OCI-M1 (cell line): ENCODE results near the gene FKBP2.

Experiments
- DNase-seq: peaks from one replicate; lab custom pipeline; 2025; lab: John Stamatoyannopoulos, UW

The FKBP2 gene

GRCh38 chr11:64240435-64241240, at the start of gene FKBP2:
TSS of gene FKBP2 (plus strand) at chr11:64241095. CDS start at chr11:64242388, 1,293 bp downstream.
- DNase-seq = peak; percentile 98

- no peak for DNase-seq
Observed at GRCh38 chr11:64192434-64192833, 48.5 kb upstream of the FKBP2 start.

DNA sequence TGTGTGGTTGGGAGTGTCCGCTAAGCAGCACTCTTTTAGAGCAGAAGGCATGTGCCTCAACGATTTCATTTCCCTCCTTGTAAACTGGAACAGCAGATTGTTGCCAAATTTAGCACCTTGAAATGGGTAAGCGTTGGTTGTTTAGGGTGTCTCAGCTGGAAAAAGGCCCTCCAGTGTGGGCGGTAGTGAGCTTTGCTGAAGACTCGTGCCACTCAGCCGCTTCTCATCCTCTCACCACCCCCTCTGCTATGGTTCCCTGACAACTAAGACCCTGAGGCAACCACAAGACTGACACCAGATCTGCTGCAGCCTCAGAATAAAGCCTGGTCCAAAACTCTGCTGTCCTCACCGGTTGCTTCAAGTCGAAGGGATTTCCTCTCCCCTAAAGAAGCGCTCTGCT, 44.3 kb upstream of the FKBP2 start:
- no peak for DNase-seq

DNA sequence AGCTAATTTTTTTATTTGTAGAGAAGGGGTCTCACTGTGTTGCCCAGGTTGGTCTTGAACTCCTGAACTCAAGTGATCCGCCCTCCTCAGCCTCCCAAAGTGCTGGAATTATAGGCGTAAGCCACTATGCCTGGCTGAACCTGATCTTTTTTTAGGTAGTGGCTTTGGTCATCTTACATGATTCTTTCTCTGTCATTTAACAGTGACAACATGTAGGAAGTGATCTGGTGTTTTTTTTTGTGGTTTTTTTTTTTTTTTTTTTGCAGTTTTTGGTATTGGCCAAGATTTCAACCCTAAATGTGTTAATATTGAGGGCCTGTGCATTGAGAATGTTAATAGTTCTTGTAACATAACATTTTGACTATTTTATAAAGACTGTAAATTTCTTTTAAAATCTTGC, 42.4 kb upstream of the FKBP2 start:
- no peak for DNase-seq

GRCh38 chr11:64201543-64201942, 39.4 kb upstream of the FKBP2 start:
- DNase-seq = no peak

DNA sequence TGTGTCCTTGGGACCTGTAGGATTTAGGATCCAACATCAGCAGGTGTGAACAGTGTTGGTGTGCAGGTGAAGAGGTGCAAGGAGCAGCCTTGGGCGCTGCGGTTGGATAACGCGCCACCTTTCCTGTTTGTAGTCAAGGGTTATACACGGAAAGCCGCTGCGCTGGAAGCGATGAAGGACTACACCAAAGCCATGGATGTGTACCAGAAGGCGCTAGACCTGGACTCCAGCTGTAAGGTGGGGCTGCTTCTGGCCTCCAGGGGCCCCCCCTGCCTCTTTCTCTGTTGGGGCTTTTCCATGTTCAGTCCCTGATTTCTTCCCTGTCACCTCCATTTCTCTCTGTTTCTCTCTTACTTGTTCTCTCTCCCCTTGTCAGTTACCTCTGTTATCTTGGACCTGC, 37.9 kb upstream of the FKBP2 start:
- DNase-seq = no peak

GRCh38 chr11:64203421-64204079, 37.3 kb upstream of the FKBP2 start:
- no peak for DNase-seq

- DNase-seq = no peak
Observed at GRCh38 chr11:64204080-64204440, 36.8 kb upstream of the FKBP2 start.

DNA sequence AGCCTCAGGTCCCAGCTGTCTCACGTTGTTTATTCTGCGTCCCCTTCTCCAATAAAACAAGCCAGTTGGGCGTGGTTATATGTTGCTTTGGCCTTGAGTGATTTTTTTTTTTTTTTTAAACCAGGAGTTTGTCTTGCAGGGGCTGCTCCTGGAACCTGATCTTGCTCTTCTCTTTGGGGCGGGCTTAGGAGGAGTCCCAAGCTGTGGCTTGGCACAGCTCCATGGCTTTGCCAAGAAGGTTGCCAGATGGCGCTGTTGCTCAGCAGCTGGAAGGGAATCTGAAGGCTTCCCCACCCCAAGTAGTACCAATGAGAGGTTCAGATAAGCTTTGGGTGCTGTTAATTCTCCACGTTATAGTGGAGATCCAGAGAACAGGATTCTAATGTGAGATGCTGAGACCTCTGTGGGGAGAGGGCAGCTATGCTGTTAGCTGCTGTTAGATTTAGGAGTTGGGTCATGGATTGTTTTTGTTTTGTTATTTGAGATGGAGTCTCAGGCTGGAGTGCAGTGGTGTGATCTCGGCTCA, 36.4 kb upstream of the FKBP2 start:
- peak; percentile 97 for DNase-seq

DNA sequence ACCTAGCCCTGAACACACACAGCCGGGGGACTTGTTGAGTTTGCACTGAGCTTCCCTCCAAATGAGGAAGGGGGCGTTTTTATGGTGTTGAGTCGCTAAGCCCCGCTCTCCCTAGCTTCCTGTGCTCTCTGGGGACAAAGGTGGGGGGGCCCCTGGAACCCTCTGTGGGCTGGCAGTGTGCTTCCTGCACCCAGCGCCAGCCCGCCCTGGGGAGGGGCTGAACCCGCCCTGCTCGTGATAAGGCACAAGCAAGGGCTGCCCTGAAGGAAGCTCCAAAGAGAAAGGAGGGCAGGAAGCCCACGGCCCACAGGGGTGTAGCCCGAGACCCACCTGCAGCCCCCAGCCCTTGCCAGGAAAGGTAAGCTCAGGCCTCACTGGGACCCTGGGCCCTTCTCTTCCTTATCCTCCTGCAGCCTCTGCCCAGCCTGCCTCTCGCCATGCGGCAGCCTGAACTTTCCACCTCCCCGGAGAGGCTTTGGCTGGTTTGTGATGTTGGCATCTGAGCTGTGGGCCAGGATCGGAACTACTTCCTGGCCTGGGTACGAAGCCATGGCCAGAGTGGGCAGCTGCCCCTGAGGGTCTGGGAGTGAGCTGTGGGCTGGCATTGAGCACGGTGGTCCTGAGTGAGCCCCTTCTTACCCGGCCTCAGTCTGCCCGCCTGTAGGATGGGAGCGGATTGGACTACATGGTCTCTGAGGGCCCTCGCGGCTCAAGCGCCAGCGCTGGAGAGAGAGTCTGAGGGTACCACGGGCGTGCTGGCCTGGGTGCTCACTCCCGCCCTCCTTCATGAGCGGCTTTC, 34.2 kb upstream of the FKBP2 start, which contains the start of gene FERMT3:
Gene FERMT3 (plus strand): TSS at position 265 of the 799 bp plus-strand sequence. CDS start 644 bp downstream, outside the sequence.
- DNase-seq = peak; percentile 80

DNA sequence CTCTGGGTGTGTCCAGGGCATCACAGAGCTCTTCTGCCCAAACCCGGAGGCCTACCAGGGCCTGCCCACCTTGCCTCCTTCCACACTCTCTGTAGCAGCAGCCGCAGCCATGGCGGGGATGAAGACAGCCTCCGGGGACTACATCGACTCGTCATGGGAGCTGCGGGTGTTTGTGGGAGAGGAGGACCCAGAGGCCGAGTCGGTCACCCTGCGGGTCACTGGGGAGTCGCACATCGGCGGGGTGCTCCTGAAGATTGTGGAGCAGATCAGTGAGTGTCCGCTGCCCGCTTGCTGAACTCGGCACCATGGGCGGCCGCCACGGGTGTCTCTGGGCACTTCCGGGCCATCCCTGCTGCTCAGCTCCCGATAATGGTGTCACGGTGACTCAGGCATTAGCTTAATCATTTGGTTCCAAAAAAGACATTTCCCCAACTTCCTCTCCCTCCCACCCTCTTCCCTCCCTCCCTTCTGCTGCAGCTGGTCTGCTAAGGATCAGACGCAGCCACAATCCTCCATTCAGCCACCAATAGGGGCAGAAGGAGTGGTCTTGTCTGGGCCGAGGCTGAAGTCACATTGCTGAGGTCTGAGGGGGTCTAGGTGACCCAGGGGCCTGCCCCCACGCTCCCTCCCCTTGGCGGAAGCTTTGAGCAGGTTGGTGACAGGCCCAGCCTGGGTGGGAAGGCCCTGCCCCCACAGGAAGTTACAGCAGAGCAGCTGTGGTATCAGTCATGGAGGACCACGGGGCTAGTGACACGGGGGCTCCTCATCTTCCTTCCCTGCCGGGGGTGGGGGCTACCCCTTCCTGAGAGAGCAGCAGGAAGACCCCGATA, 33.4 kb upstream of the FKBP2 start:
- peak; percentile 91 for DNase-seq

DNA sequence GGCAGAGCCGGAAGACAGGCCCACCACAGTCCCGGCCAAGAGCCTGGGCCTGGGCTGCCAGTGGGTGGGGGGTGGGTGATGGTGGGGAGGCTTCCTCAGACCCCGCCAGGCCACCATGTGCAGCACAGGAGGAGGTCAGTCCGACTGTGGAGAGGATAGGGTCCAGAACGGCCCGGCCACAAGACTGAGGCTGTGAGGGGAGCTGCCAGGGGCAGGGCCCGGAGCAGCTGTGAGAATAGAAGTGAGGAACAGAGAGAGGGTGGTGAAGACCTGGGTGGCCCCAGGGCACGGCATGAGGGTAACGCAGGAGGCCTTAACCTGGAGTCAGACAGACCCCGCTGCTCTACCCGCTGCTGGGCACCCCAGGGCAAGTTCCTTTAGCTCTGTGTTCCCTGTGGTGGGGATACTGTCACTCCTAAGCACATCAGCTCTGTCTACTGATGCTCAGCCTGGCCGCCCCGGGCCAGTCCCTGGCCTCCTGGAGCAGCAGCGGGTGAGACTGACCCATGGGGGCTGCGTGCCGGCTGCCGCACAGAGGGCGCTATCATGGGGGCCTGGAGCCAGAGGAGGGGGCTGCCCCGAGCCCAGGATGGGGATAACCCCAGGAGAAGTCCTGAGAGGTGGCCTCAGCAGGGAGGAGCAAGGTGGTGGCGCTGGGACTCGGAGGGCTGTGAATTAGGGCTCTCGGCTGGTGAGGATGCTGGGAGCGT, 32.7 kb upstream of the FKBP2 start:
- DNase-seq = no peak

DNA sequence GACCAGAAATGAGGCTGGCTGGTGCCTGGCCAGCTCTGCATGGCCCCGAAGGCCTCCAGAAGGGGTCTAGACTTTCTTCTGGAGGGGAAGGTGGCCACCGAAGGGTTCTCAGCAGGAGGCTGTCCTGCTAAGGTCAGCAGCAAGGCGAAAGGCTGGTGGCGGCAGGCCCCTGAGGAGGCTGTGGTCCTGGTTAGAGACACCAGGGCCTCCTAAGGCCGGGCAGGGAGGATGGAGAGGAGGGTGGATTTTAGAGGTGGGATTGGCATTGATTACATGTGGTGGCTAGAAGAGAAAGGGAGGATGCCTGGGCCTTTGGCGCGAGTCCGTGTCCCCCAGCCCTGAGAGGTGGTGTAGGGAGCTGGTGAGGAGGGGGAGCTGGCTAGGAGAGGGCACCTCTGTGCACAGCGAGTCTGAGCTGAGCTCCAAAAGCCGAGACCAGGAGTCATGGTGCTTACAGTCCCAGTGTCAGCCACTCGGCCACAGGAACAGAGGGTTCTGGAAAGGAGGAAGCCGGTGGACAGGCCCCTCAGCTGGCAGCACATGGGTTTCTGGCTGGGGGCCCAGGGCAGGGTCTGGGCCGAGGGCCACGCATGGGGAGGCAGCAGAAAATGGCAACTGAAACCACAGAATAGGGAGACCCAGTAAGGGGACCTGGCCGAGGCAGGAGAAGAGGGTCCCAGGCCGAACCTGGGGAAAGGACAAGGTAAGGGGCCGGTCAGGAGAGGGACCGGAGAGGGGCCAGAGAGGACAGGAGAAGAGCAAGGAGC, 31.9 kb upstream of the FKBP2 start:
- DNase-seq = no peak

DNA sequence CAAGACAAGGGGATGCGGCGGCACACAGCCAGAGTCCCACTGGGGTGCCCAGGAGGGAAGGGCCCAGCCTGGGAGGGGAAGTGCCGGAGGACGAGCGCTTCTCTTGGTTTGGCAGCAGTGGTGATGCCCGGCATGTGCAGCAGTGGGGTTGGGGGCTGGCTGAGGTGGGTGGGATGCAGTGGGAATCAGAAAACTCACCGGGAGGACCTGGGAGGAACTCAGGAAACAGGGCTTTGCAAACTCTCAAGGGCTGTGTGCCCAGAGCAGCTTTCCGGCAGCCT, 31.4 kb upstream of the FKBP2 start:
- DNase-seq = no peak

GRCh38 chr11:64210301-64211020, 30.4 kb upstream of the FKBP2 start:
- no peak for DNase-seq

DNA sequence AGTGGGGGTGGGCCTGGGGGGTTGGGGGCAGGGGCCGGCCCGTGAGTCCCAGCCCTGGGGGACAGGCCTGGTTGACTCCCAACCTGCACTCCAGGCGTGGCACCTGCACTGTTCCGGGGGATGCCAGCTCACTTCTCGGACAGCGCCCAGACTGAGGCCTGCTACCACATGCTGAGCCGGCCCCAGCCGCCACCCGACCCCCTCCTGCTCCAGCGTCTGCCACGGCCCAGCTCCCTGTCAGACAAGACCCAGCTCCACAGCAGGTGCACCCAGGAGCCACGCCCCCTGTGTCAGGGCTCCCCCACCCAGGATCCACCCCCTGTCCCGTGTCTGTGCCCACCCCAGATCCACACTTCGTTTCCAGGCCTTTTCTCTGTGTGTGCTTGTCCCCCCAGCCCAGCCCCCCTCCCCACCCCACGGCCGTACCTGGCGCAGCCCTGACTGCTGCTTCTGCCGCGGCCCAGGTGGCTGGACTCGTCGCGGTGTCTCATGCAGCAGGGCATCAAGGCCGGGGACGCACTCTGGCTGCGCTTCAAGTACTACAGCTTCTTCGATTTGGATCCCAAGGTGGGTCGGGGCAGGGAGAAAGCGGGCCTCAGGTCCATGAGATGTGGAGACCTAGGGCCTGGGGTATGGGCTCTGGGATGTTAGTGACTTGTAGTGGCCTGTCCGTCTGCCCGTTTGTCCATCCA, 29.6 kb upstream of the FKBP2 start:
- no peak for DNase-seq

DNA sequence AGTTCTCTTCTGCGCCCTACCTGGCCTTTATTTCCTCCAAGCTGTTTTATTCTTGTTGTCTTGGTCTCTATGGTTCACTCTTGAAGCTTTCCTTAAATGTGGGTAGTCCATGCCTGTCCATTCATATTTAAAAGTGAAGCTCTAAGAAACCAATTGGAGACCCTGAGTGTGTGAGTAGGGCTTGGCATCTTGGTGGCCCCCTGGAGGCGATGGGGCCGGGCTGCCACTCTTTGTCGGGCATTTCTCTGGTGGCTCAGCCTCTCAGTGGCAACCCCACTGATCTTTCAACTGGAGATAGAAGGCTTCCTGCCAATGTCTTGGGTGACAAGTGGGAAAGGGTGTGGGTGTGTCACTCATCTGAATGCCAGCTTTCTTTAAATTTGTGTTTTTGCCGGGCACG, 24.0 kb upstream of the FKBP2 start:
- DNase-seq = no peak

DNA sequence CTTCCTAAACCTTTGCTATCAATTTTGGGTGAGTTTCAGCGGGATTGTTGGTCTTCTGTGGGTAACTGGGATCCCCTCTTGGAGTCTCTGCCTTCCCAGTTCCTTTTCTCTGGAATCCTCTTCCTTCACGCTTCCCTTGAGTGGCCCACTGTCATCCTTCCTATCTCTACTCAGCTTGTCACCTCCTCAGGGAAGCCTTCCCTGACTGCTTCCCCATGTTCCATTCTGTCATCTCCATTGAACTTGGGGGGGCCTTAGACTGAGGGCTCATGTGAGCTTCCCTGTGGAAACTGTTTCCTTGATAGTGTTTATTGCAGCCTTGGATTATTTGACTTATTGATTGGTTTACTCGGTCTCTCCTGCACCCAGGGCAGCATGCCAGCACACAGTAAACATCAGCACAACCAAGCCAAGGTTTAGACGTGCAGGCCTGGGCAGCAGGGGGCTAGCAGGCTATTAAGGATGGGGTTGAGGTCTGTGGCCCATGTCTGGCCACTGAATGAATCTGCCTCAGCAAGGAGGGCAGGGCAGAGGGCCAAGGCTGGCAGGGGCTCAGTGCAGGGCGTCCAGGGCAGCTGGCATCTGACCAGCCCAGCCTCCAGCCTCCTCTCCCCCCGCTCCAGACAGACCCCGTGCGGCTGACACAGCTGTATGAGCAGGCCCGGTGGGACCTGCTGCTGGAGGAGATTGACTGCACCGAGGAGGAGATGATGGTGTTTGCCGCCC, 22.1 kb upstream of the FKBP2 start:
- no peak for DNase-seq

DNA sequence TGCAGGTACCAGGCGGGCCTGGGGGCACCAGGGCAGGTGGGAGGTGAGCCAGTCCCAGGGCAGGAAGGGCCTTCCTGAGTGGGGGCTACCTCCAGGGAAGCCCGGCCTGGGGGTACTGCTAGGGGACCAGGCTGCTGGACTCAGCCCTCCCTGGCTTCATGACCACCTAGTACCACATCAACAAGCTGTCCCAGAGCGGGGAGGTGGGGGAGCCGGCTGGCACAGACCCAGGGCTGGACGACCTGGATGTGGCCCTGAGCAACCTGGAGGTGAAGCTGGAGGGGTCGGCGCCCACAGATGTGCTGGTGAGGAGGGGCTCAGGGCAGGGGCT, 21.6 kb upstream of the FKBP2 start:
- DNase-seq = no peak
